ENCODE results near the gene OR7C2. TPM values are rescaled to one million over a fixed set of nuclear protein-coding genes. Genes with fewer than 3 reads are reported as not detected.

Gene OR7C2
- total and polyA plus RNA-seq, 2 of the 13 experiments (the other 11 are each of a cell fraction or from before 2014, with no cell fraction given) = not detected

DNA sequence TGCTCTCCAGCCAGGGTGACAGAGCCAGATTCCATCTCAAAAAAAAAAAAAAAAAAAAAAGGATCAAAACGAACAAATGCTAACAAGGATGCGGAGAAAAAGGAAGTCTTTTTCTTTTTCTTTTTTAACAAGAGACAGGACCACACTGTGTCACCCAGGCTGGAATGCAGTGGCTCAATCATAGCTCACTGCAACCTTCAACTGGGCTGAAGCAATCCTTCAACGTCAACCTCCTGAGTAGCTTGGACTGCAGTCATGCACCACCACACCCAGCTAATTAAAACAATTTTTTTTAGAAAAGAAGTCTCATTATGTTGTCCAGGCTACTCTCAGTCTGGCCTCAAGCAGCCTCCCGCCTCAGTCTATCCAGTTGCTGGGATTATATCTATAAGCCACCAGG lies 34.6 kb upstream of the OR7C2 start (continued):
- TF ChIP-seq, protein P1, sequence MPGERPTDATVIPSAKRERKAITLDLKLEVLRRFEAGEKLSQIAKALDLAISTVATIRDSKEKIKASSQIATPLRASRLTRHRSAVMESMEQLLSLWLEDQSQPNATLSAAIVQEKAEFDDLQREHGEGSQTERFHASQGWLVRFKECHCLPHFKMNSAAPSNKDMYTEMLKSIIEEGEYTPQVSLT (CRISPR knock-in tag; IDR thresholded peaks at IDR 0.05; ENCODE audit: borderline replicate concordance, low read depth) = no peak
- TF ChIP-seq EHMT2 (IDR thresholded peaks at IDR 0.05; ENCODE audit: borderline replicate concordance, low read depth, low read length) (no peak), ZNF773 (CRISPR knock-in tag; IDR thresholded peaks at IDR 0.05; ENCODE audit: borderline replicate concordance) (no peak)
- TF ChIP-seq, protein P2, sequence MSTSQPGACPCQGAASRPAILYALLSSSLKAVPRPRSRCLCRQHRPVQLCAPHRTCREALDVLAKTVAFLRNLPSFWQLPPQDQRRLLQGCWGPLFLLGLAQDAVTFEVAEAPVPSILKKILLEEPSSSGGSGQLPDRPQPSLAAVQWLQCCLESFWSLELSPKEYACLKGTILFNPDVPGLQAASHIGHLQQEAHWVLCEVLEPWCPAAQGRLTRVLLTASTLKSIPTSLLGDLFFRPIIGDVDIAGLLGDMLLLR (CRISPR knock-in tag; IDR thresholded peaks at IDR 0.05) = no peak

DNA sequence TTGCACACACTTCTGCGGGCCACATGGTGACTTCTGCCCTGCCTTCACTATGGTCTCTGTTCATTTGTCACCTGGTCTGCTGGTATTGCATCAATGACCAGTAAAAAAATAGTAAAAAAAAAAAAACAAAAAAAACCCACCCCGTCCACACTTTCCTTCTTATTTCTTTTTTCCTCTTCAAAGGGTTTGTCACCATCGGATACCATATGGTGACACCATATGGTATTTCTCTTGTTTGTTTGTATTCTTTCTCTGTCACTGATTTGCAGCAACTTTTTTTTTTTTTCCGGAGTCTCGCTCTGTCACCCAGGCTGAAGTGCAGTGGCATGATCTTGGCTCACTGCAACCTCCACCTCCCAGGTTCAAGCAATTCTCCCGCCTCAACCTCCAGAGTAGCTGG lies 26.2 kb upstream of the OR7C2 start:
- no peak for TF ChIP-seq NFKBIZ (CRISPR knock-in tag; IDR thresholded peaks at IDR 0.05)
- TF ChIP-seq, protein P3, sequence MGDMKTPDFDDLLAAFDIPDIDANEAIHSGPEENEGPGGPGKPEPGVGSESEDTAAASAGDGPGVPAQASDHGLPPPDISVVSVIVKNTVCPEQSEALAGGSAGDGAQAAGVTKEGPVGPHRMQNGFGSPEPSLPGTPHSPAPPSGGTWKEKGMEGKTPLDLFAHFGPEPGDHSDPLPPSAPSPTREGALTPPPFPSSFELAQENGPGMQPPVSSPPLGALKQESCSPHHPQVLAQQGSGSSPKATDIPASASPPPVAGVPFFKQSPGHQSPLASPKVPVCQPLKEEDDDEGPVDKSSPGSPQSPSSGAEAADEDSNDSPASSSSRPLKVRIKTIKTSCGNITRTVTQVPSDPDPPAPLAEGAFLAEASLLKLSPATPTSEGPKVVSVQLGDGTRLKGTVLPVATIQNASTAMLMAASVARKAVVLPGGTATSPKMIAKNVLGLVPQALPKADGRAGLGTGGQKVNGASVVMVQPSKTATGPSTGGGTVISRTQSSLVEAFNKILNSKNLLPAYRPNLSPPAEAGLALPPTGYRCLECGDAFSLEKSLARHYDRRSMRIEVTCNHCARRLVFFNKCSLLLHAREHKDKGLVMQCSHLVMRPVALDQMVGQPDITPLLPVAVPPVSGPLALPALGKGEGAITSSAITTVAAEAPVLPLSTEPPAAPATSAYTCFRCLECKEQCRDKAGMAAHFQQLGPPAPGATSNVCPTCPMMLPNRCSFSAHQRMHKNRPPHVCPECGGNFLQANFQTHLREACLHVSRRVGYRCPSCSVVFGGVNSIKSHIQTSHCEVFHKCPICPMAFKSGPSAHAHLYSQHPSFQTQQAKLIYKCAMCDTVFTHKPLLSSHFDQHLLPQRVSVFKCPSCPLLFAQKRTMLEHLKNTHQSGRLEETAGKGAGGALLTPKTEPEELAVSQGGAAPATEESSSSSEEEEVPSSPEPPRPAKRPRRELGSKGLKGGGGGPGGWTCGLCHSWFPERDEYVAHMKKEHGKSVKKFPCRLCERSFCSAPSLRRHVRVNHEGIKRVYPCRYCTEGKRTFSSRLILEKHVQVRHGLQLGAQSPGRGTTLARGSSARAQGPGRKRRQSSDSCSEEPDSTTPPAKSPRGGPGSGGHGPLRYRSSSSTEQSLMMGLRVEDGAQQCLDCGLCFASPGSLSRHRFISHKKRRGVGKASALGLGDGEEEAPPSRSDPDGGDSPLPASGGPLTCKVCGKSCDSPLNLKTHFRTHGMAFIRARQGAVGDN (CRISPR knock-in tag; IDR thresholded peaks at IDR 0.05) = no peak
- Histone ChIP-seq H3K4me1 (ENCODE audit: insufficient read depth, low read length) (no peaks in the 10 kb centered on the region), H3K4me2 (ENCODE audit: low read depth, low read length) (no peak overlapping the region), H3K27me3 (ENCODE audit: control insufficient read depth in 1 of 2, insufficient read depth in 2 of 2, low read length in 2 of 2) (0 out of 5 replicates have a peak, but pooled peaks cover 0 to 5% of the 10 kb centered on the region in 2 experiments), H3K27ac (ENCODE audit: extremely low read length, insufficient read depth, low read length) (no peak overlapping the region), H3K4me3 (replicated peaks in 1 of 3; ENCODE audit: insufficient read depth in 1 of 3, low read depth in 2 of 3, low read length in 3 of 3) (no peak overlapping the region), H4K20me1 (ENCODE audit: insufficient read depth, low read length) (no peaks in the 10 kb centered on the region), H2AFZ (ENCODE audit: low read length) (no peak overlapping the region), H3K9me3 (ENCODE audit: low read length) (no peaks in the 10 kb centered on the region), H3K36me3 (replicated peaks in 1 of 2; ENCODE audit: control insufficient read depth in 1 of 2, insufficient read depth in 2 of 2, low read length in 2 of 2) (no peaks in the 10 kb centered on the region), H3K79me2 (ENCODE audit: insufficient read depth, low read length) (no peaks in the 10 kb centered on the region), H3K9ac (ENCODE audit: insufficient read depth, low read depth, low read length) (no peak overlapping the region)
- ATAC-seq (no peak), FAIRE-seq (no peak), DNase-seq (ENCODE audit: low spot score) (no peak)
- in situ Hi-C loops (cut with HindIII; ENCODE audit: extremely low pct_ligation_motif_present, low pct_unique_long_range_greater_than_20kb) (no loop called here), intact Hi-C loops (cut with micrococcal nuclease; ENCODE audit: unreplicated experiment) (no loop called here)
- WGBS (ENCODE audit: low lambda C conversion rate) = 37% methylated on average over 6 of the region's 6 CpGs
- CTCF ChIA-PET (ENCODE audit: low intra/inter-chr PET ratio, low total read pairs) = no interaction called here
- BruUV-seq (replicated peaks) = no TSS peak
- POLR2A ChIA-PET = no interaction called here
